Measurements from ENCODE around the gene UBXN1.

Gene UBXN1

DNA sequence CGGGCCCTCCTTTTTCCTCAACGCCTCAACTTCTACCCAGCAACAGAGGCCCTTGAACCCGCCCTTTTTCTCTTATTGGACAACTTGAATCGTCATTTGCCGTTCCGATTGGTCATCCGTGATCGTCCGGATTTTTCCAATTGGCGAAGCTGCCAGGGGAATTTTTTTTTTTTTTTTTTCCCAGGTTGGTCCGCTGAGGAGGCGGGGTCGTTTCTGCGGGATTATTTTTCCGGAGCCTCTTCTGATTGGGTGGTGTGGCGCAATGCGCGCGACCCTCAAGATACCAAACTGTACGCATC, 48.9 kb upstream of the UBXN1 start:
- Histone ChIP-seq H3K27me3 (ENCODE audit: insufficient read depth, poor library complexity, severe bottlenecking) (no peaks in the 10 kb centered on the region), H3K4me3 (replicated peaks; ENCODE audit: insufficient read depth, low read length) (peak overlapping the region; percentile 73), H3K27ac (replicated peaks) (peak overlapping the region; percentile 89)
- TF ChIP-seq, protein P1, sequence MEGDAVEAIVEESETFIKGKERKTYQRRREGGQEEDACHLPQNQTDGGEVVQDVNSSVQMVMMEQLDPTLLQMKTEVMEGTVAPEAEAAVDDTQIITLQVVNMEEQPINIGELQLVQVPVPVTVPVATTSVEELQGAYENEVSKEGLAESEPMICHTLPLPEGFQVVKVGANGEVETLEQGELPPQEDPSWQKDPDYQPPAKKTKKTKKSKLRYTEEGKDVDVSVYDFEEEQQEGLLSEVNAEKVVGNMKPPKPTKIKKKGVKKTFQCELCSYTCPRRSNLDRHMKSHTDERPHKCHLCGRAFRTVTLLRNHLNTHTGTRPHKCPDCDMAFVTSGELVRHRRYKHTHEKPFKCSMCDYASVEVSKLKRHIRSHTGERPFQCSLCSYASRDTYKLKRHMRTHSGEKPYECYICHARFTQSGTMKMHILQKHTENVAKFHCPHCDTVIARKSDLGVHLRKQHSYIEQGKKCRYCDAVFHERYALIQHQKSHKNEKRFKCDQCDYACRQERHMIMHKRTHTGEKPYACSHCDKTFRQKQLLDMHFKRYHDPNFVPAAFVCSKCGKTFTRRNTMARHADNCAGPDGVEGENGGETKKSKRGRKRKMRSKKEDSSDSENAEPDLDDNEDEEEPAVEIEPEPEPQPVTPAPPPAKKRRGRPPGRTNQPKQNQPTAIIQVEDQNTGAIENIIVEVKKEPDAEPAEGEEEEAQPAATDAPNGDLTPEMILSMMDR (IDR thresholded peaks at IDR 0.05; ENCODE audit: insufficient read depth, low read length): no peak
- DNase-seq (ENCODE audit: low read depth in 1 of 2, low spot score in 1 of 2): peak; percentile 88 to 97

DNA sequence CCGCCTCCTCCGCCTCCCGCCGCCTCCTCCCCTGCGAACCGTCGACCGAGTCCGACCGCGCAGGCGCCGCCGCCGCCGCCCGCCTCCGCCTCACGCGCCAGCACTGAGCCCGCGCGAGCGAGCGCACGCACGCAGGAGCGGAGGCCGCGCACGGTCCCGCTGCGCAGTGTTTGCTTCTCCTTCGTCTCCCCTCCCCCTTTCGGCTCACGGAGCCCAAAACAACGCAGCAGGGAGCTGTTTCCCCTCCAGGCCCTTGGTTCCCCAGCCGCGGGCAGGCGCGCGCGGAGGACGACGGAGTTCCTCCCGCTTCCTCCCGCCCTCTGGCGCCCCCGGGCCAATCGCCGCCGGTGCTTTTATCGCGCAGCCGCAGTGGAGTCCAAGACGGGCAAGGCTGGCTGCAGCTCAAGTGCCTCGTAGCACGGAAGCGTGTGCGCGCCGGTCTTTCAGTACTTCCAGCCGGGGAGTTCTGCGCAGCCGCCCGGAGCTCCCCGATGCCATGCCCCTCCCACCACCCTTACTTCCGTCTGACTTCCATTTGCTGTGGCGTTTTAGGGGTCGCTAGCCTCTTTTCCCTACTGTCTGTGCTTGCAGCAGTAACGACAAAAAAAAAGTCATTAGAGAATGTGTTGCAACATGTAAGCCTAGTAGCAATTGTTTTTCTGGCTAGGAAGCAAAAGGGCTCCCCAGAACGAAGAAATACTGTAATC, 48.4 kb upstream of the UBXN1 start, which contains the start of gene HNRNPUL2:
HNRNPUL2 (minus strand) TSS at position 293 of the 707 bp plus-strand sequence. CDS start 301 bp downstream, outside the sequence.
- H3K27me3 ChIP-seq (ENCODE audit: insufficient read depth, poor library complexity, severe bottlenecking): no peaks in the 10 kb centered on the region
- peak within 1 kb of the TSS; percentile 93 for H3K4me3 ChIP-seq (replicated peaks; ENCODE audit: insufficient read depth, low read length)
- TF ChIP-seq, protein P1 (IDR thresholded peaks at IDR 0.05; ENCODE audit: insufficient read depth, low read length): no peak
- TF ChIP-seq SPI1 (IDR thresholded peaks at IDR 0.05; ENCODE audit: borderline replicate concordance, low read depth) (peak; percentile 80; the same call in 1 of the 2 replicates), POLR2AphosphoS5 (IDR thresholded peaks at IDR 0.05; ENCODE audit: low read depth) (peak; percentile 93), GABPA (IDR thresholded peaks at IDR 0.05; ENCODE audit: low read depth) (0 out of 2 replicates have a peak, but pooled peaks have one; percentile 33)
- TF ChIP-seq, protein P2, sequence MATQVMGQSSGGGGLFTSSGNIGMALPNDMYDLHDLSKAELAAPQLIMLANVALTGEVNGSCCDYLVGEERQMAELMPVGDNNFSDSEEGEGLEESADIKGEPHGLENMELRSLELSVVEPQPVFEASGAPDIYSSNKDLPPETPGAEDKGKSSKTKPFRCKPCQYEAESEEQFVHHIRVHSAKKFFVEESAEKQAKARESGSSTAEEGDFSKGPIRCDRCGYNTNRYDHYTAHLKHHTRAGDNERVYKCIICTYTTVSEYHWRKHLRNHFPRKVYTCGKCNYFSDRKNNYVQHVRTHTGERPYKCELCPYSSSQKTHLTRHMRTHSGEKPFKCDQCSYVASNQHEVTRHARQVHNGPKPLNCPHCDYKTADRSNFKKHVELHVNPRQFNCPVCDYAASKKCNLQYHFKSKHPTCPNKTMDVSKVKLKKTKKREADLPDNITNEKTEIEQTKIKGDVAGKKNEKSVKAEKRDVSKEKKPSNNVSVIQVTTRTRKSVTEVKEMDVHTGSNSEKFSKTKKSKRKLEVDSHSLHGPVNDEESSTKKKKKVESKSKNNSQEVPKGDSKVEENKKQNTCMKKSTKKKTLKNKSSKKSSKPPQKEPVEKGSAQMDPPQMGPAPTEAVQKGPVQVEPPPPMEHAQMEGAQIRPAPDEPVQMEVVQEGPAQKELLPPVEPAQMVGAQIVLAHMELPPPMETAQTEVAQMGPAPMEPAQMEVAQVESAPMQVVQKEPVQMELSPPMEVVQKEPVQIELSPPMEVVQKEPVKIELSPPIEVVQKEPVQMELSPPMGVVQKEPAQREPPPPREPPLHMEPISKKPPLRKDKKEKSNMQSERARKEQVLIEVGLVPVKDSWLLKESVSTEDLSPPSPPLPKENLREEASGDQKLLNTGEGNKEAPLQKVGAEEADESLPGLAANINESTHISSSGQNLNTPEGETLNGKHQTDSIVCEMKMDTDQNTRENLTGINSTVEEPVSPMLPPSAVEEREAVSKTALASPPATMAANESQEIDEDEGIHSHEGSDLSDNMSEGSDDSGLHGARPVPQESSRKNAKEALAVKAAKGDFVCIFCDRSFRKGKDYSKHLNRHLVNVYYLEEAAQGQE (IDR thresholded peaks at IDR 0.05; ENCODE audit: insufficient replicate concordance, low read depth): peak; percentile 41
- peak; percentile 99 for DNase-seq (ENCODE audit: low read depth in 1 of 2, low spot score in 1 of 2)
- peak within 1 kb of the TSS; percentile 89 for H3K27ac ChIP-seq (replicated peaks)

DNA sequence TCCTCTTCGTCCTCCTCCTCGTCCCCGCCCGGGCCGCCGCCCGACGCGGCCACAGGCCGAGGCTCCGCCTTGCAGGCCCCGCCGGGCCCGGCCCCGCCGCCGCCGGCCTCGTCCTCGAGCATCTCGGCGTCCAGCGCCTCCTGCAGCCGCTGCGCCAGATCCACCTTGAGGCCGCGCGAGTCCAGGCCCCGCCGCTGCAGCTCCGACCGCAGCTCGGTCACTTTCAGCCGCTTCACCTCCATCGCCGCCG, 48.0 kb upstream of the UBXN1 start:
- Histone ChIP-seq H3K4me3 (replicated peaks; ENCODE audit: insufficient read depth, low read length) (peak overlapping the region; percentile 93), H3K27me3 (ENCODE audit: insufficient read depth, poor library complexity, severe bottlenecking) (no peaks in the 10 kb centered on the region), H3K27ac (replicated peaks) (peak overlapping the region; percentile 89)
- TF ChIP-seq POLR2AphosphoS5 (IDR thresholded peaks at IDR 0.05; ENCODE audit: low read depth) (no peak), GABPA (IDR thresholded peaks at IDR 0.05; ENCODE audit: low read depth) (no peak), SPI1 (IDR thresholded peaks at IDR 0.05; ENCODE audit: borderline replicate concordance, low read depth) (no peak)
- TF ChIP-seq, protein P2 (IDR thresholded peaks at IDR 0.05; ENCODE audit: insufficient replicate concordance, low read depth): no peak
- TF ChIP-seq, protein P1 (IDR thresholded peaks at IDR 0.05; ENCODE audit: insufficient read depth, low read length): no peak
- no peak for DNase-seq (ENCODE audit: low read depth in 1 of 2, low spot score in 1 of 2)
